Measurements from ENCODE around the gene TMEM63A. TPM values are rescaled to one million over a fixed set of nuclear protein-coding genes. Genes with fewer than 3 reads are reported as not detected.

TMEM63A gene
- total and polyA plus RNA-seq, 2 of the 13 experiments (the other 11 are each of a cell fraction or from before 2014, with no cell fraction given) = 23.9 to 53.3 TPM

- TF ChIP-seq, protein P1, sequence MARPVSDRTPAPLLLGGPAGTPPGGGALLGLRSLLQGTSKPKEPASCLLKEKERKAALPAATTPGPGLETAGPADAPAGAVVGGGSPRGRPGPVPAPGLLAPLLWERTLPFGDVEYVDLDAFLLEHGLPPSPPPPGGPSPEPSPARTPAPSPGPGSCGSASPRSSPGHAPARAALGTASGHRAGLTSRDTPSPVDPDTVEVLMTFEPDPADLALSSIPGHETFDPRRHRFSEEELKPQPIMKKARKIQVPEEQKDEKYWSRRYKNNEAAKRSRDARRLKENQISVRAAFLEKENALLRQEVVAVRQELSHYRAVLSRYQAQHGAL (CRISPR knock-in tag; IDR thresholded peaks at IDR 0.05; ENCODE audit: not compliant biosample characterization) = no peak
- TF ChIP-seq ZNF276 (CRISPR knock-in tag; IDR thresholded peaks at IDR 0.05; ENCODE audit: low read depth) = no peak
- no peak for TF ChIP-seq RFX5 (IDR thresholded peaks at IDR 0.05; ENCODE audit: low read depth, low read length)
- TF ChIP-seq, protein P2, sequence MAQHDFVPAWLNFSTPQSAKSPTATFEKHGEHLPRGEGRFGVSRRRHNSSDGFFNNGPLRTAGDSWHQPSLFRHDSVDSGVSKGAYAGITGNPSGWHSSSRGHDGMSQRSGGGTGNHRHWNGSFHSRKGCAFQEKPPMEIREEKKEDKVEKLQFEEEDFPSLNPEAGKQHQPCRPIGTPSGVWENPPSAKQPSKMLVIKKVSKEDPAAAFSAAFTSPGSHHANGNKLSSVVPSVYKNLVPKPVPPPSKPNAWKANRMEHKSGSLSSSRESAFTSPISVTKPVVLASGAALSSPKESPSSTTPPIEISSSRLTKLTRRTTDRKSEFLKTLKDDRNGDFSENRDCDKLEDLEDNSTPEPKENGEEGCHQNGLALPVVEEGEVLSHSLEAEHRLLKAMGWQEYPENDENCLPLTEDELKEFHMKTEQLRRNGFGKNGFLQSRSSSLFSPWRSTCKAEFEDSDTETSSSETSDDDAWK (CRISPR knock-in tag; IDR thresholded peaks at IDR 0.05) = no peak
- TF ChIP-seq GATAD2A (CRISPR knock-in tag; IDR thresholded peaks at IDR 0.05) = no peak
- TF ChIP-seq ZNF672 (CRISPR knock-in tag; IDR thresholded peaks at IDR 0.05) = no peak
- no peak for TF ChIP-seq SUZ12 (IDR thresholded peaks at IDR 0.05; ENCODE audit: low read depth, low read length)
- TF ChIP-seq RFX1 (IDR thresholded peaks at IDR 0.05) = no peak
- no peak for TF ChIP-seq ZNF337 (CRISPR knock-in tag; IDR thresholded peaks at IDR 0.05; ENCODE audit: borderline replicate concordance, low read depth)
- no peak for TF ChIP-seq YEATS4 (CRISPR knock-in tag; IDR thresholded peaks at IDR 0.05; ENCODE audit: borderline replicate concordance)
- TF ChIP-seq, protein P3, sequence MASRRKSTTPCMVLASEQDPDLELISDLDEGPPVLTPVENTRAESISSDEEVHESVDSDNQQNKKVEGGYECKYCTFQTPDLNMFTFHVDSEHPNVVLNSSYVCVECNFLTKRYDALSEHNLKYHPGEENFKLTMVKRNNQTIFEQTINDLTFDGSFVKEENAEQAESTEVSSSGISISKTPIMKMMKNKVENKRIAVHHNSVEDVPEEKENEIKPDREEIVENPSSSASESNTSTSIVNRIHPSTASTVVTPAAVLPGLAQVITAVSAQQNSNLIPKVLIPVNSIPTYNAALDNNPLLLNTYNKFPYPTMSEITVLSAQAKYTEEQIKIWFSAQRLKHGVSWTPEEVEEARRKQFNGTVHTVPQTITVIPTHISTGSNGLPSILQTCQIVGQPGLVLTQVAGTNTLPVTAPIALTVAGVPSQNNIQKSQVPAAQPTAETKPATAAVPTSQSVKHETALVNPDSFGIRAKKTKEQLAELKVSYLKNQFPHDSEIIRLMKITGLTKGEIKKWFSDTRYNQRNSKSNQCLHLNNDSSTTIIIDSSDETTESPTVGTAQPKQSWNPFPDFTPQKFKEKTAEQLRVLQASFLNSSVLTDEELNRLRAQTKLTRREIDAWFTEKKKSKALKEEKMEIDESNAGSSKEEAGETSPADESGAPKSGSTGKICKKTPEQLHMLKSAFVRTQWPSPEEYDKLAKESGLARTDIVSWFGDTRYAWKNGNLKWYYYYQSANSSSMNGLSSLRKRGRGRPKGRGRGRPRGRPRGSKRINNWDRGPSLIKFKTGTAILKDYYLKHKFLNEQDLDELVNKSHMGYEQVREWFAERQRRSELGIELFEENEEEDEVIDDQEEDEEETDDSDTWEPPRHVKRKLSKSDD (CRISPR knock-in tag; IDR thresholded peaks at IDR 0.05; ENCODE audit: low read depth) = no peak
- no peak for TF ChIP-seq NCOA5 (CRISPR knock-in tag; IDR thresholded peaks at IDR 0.05)
- TF ChIP-seq ZNF609 (CRISPR knock-in tag; IDR thresholded peaks at IDR 0.05; ENCODE audit: borderline replicate concordance) = no peak
- TF ChIP-seq HNF4A (CRISPR knock-in tag; IDR thresholded peaks at IDR 0.05) = no peak
- TF ChIP-seq SNRNP70 (IDR thresholded peaks at IDR 0.05; ENCODE audit: low read depth, low read length) = no peak
- TF ChIP-seq ETV6 (CRISPR knock-in tag; conservative IDR thresholded peaks at IDR 0.05) = no peak
- no peak for TF ChIP-seq HCFC1 (IDR thresholded peaks at IDR 0.05; ENCODE audit: low read depth, low read length)
- TF ChIP-seq ZNF660 (CRISPR knock-in tag; IDR thresholded peaks at IDR 0.05; ENCODE audit: borderline replicate concordance, low read depth) = no peak
- TF ChIP-seq NBN (conservative IDR thresholded peaks at IDR 0.05) = no peak
Observed at GRCh38 chr1:225845571-225846259, 36.5 kb downstream of the TMEM63A start (continued).

Measured in HepG2 (cell line).